CD4-positive, CD25-positive, alpha-beta regulatory T cell (primary cell): ENCODE measurements around the gene ADCY2. TPM values are rescaled to one million over a fixed set of nuclear protein-coding genes. Genes with fewer than 3 reads are reported as not detected.

Source experiments
- ATAC-seq, 2 donors: fragments of 150-1000 bp; cut with Tn5 transposase; one replicate each; pipeline ENCODE4 v1.10.0; 2021; ENCODE audit warnings: low read depth in 2 of 2, moderate number of reproducible peaks in 2 of 2, moderate library complexity in 1 of 2
- DNase-seq, 3 donors: peaks; one replicate each; pipeline versions ENCODE4 v3.0.0 to v3.0.0-alpha.2; 2012 to 2022; ENCODE audit warnings: mixed read lengths in 1 of 3
- H3K27ac ChIP-seq: one replicate; pipeline ENCODE4 v1.7.0; 2013; ENCODE audit warnings: mild to moderate bottlenecking, low read length; ENCODE audit not compliant: insufficient read depth, poor library complexity, severe bottlenecking
- H3K27me3 ChIP-seq: one replicate; pipeline ENCODE4 v1.7.0; 2013; ENCODE audit warnings: low read length; ENCODE audit not compliant: control insufficient read depth, insufficient read depth
- H3K36me3 ChIP-seq: one replicate; pipeline ENCODE4 v1.7.0; 2013; ENCODE audit warnings: mild to moderate bottlenecking, low read length, moderate library complexity; ENCODE audit not compliant: control insufficient read depth, insufficient read depth
- H3K4me1 ChIP-seq: 2 replicates; pipeline ENCODE4 v1.7.0; 2013; ENCODE audit warnings: mild to moderate bottlenecking, low read length; ENCODE audit not compliant: insufficient read depth, control insufficient read depth, poor library complexity, severe bottlenecking
- H3K4me3 ChIP-seq: one replicate; pipeline ENCODE4 v1.7.0; 2013; ENCODE audit warnings: low read depth, mild to moderate bottlenecking, low read length, moderate library complexity
- H3K9me3 ChIP-seq, 2 experiments: 1 replicate in 1 of 2; 2 replicates in 1 of 2; pipeline ENCODE4 v1.7.0; 2013; ENCODE audit warnings: low read length in 2 of 2, mild to moderate bottlenecking in 1 of 2, moderate library complexity in 1 of 2; ENCODE audit not compliant: control insufficient read depth in 2 of 2
- H3K27ac Mint-ChIP-seq, 3 donors: one replicate each; pipeline ENCODE4 v1.8.0; 2020 to 2022; ENCODE audit warnings: mild to moderate bottlenecking in 3 of 3, mixed read lengths in 3 of 3, moderate library complexity in 2 of 3
- H3K27me3 Mint-ChIP-seq: one replicate; pipeline ENCODE4 v1.8.0; 2022; ENCODE audit warnings: mild to moderate bottlenecking, mixed read lengths
- H3K36me3 Mint-ChIP-seq: one replicate; pipeline ENCODE4 v1.8.0; 2020; ENCODE audit warnings: mixed read lengths
- H3K4me1 Mint-ChIP-seq, 4 donors: one replicate each; pipeline ENCODE4 v1.8.0; 2020 to 2022; ENCODE audit warnings: mixed read lengths in 4 of 4, mild to moderate bottlenecking in 1 of 4
- H3K4me3 Mint-ChIP-seq, 4 donors: one replicate each; pipeline ENCODE4 v1.8.0; 2020 to 2022; ENCODE audit warnings: mild to moderate bottlenecking in 4 of 4, mixed read lengths in 4 of 4, moderate library complexity in 3 of 4
- H3K9me3 Mint-ChIP-seq, 7 donors: one replicate each; pipeline ENCODE4 v1.8.0; 2020 to 2022; ENCODE audit warnings: mixed read lengths in 7 of 7, mild to moderate bottlenecking in 3 of 7, moderate library complexity in 2 of 7
- polyA plus RNA-seq, 4 donors: library from polyadenylated mRNA; unstranded; fragments of 300-500 nt; fragmentation: Illumina TruSeq; gene quantifications; one replicate each; pipeline ENCODE4 v1.2.3, GENCODE V29; 2021
- total RNA-seq: library from RNA; stranded (reverse); gene quantifications from one replicate; pipeline ENCODE4 v1.2.3, GENCODE V29; 2022

The ADCY2 gene
- total and polyA plus RNA-seq, 5 donors from 2014 or later: not detected

DNA sequence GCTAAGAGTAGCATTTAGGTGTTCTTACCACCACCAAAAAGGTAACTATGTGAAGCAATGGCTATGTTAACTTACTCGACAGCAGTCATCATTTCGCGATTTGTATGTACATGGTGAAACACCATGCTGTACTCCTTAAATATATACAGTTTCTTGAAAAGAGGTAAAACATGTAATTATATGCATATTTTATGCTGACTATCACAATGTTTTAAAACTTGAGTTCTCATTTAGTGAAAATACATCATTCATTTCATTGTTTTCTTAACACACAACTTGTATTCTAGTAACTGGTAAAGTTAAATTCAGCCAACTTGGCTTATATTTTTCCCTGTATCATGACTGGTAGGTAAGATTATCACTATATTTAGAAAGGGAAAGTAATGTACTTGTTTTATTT, 189.9 kb downstream of the ADCY2 start:
- peaks cover 0 to 5% (median 0%) of the 10 kb centered on the region in 7 donors for H3K9me3 Mint-ChIP-seq
- no peaks in the 10 kb centered on the region for H3K36me3 Mint-ChIP-seq
- H3K4me1 ChIP-seq: no peaks in the 10 kb centered on the region
- no peak for DNase-seq
- no peak overlapping the region for H3K27ac Mint-ChIP-seq
- no peaks in the 10 kb centered on the region for H3K27me3 ChIP-seq
- H3K27me3 Mint-ChIP-seq: no peaks in the 10 kb centered on the region
- H3K36me3 ChIP-seq: no peaks in the 10 kb centered on the region
- H3K4me3 ChIP-seq: no peak overlapping the region
- H3K27ac ChIP-seq: no peak overlapping the region
- no peak for ATAC-seq
- H3K4me1 Mint-ChIP-seq: no peaks in the 10 kb centered on the region
- H3K4me3 Mint-ChIP-seq: no peak overlapping the region
- H3K9me3 ChIP-seq: no peaks in the 10 kb centered on the region

DNA sequence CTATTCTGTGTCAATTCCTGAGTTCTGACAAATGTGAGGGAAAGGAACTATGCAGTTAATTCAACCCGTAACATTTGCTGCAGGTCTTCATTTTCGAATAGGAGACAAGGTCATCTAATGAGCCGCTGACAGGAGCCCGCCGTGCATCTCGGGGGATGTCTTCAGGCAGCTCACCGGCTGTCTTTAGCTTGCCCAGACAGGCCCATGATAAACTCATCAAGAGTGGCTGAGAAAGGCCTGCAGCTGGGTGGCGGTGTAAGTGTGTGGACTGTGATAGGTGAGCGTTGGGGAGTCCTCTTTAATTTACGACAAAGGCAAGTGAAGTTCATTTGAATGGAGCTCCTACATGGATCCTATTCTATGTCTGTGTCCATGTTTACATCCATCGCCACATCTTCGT, 190.5 kb downstream of the ADCY2 start:
- DNase-seq (no peak), ATAC-seq (no peak)
- Mint-ChIP-seq H3K4me1 (no peaks in the 10 kb centered on the region), H3K36me3 (no peaks in the 10 kb centered on the region), H3K4me3 (no peak overlapping the region), H3K27me3 (no peaks in the 10 kb centered on the region), H3K9me3 (peaks cover 0 to 5% (median 0%) of the 10 kb centered on the region in 7 donors), H3K27ac (no peak overlapping the region)
- Histone ChIP-seq H3K9me3 (no peaks in the 10 kb centered on the region), H3K27me3 (no peaks in the 10 kb centered on the region), H3K4me1 (no peaks in the 10 kb centered on the region), H3K4me3 (no peak overlapping the region), H3K27ac (no peak overlapping the region), H3K36me3 (no peaks in the 10 kb centered on the region)

DNA sequence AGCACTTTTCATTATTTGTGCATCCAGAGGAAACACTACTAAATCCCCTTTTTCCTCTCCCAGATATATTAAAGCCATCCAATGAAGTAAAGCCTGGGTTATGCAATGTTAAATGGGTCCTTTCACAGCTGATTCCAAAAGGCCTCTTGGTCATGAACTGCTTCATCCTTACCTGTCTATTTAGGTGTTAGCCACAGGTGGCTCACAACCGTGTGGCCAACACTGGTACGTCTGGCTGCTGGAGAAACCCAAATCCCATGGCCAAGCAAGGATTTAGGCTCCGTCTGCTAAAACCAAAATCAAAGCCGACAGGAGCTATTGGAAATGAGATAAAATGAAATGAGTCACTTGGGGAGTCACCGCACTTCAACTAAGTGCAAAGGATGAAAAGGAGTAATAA, 193.9 kb downstream of the ADCY2 start:
- peaks cover 0 to 5% (median 0%) of the 10 kb centered on the region in 7 donors for H3K9me3 Mint-ChIP-seq

DNA sequence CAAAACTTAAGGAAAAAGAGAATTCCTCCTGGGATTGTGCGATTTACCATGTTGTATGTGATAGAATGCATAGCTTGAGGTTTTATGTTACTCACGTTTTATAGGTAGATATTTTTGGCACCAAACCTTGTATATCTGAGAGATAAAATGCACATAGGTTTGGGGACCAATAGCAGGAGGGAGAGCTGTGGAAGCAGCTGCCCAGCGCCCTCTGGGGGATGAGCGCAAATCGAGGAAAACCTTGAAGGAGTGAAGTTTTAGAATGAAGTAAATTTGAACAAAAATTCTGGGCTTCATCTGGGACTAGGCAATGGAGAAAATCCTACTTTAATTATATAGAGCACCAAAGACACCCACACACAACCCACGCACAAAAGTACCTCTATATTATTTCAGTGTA, 197.0 kb downstream of the ADCY2 start:
- H3K36me3 ChIP-seq: no peaks in the 10 kb centered on the region
- no peaks in the 10 kb centered on the region for H3K27me3 ChIP-seq
- H3K4me1 ChIP-seq: no peaks in the 10 kb centered on the region
- no peak for ATAC-seq
- H3K27ac ChIP-seq: no peak overlapping the region
- no peaks in the 10 kb centered on the region for H3K9me3 ChIP-seq
- no peak overlapping the region for H3K4me3 ChIP-seq
- Mint-ChIP-seq H3K27me3 (no peaks in the 10 kb centered on the region), H3K27ac (no peak overlapping the region), H3K4me3 (no peak overlapping the region), H3K36me3 (no peaks in the 10 kb centered on the region), H3K4me1 (no peaks in the 10 kb centered on the region), H3K9me3 (peaks cover 0 to 6% (median 0%) of the 10 kb centered on the region in 7 donors)
- no peak for DNase-seq

More for the DNA sequence above, 193.9 kb downstream of the ADCY2 start:
- H3K36me3 Mint-ChIP-seq: no peaks in the 10 kb centered on the region
- no peak overlapping the region for H3K27ac Mint-ChIP-seq
- H3K9me3 ChIP-seq: no peaks in the 10 kb centered on the region
- DNase-seq: no peak
- ATAC-seq: no peak
- H3K36me3 ChIP-seq: no peaks in the 10 kb centered on the region
- no peaks in the 10 kb centered on the region for H3K27me3 ChIP-seq
- H3K4me1 ChIP-seq: no peaks in the 10 kb centered on the region
- H3K27me3 Mint-ChIP-seq: no peaks in the 10 kb centered on the region
- H3K4me1 Mint-ChIP-seq: no peaks in the 10 kb centered on the region
- no peak overlapping the region for H3K27ac ChIP-seq
- no peak overlapping the region for H3K4me3 Mint-ChIP-seq
- no peak overlapping the region for H3K4me3 ChIP-seq

DNA sequence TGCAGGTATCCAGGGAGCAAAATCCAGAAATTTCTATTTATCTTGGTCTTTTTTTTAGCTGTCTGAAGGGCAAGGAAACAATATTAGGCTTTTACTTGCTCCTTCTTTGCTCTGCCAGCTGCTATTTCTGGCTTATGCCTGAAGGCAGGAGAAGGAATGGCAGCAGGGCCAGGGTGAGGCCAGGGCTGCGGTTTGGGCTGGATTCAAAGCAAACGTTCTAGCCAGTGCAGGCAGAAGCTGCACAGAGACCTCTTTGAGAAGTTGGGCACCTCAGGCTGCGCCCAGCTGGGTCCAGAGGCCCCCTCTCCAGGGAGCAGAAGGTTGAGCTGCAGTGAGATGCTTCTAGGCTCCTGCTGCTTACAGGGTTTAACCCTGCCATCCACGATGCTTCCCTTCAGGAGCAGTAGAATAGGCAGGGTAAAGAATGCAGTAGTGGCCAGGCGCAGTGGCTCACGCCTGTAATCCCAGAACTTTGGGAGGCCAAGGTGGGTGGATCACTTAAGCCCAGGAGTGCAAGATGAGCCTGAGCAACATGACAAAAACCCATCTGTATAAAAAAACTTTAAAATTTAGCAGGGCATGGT, 201.2 kb downstream of the ADCY2 start:
- no peaks in the 10 kb centered on the region for H3K9me3 ChIP-seq
- no peaks in the 10 kb centered on the region for H3K4me1 ChIP-seq
- Mint-ChIP-seq H3K9me3 (peaks cover 0 to 10% (median 5%) of the 10 kb centered on the region in 7 donors), H3K36me3 (no peaks in the 10 kb centered on the region), H3K4me1 (no peaks in the 10 kb centered on the region), H3K27ac (no peak overlapping the region), H3K27me3 (no peaks in the 10 kb centered on the region), H3K4me3 (no peak overlapping the region)
- no peaks in the 10 kb centered on the region for H3K36me3 ChIP-seq
- H3K27me3 ChIP-seq: no peaks in the 10 kb centered on the region
- ATAC-seq (no peak), DNase-seq (no peak)
- H3K4me3 ChIP-seq: no peak overlapping the region
- H3K27ac ChIP-seq: no peak overlapping the region

DNA sequence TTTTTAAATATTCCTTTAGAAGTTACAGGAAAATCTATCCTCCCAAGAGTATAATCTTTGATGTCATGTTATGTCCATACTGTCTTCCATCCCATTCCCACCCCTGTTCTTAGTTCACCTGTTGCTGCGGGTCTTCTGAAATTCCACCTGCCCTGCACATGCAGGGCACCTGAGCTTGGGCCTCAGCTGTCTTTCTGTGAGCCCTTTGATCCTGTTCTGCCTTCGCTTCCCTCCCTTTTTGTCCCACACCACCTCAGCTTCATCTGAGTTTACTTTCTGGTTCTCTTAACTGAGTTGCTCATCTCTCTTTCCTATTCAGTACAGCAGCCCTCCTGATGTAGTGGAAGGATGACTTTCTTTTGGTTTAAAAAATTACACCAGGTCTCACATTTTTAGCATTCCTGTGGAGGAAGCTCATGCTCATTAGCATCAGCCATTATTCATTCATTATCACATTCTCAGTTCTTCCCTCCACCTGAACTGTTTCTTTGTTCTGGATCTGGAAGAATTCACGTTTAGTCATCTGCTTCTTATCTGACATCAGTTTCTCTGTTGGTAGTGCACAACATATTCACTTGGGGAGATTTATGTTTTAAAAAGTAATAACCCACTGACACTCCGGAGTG, 211.0 kb downstream of the ADCY2 start:
- Histone ChIP-seq H3K36me3 (no peaks in the 10 kb centered on the region), H3K9me3 (no peaks in the 10 kb centered on the region), H3K4me1 (no peaks in the 10 kb centered on the region), H3K27me3 (no peaks in the 10 kb centered on the region), H3K27ac (no peak overlapping the region), H3K4me3 (no peak overlapping the region)
- H3K36me3 Mint-ChIP-seq: no peaks in the 10 kb centered on the region
- H3K4me3 Mint-ChIP-seq: no peak overlapping the region
- DNase-seq (no peak), ATAC-seq (no peak)
- no peak overlapping the region for H3K27ac Mint-ChIP-seq
- no peaks in the 10 kb centered on the region for H3K4me1 Mint-ChIP-seq
- peaks cover 0 to 9% (median 5%) of the 10 kb centered on the region in 7 donors for H3K9me3 Mint-ChIP-seq
- H3K27me3 Mint-ChIP-seq: no peaks in the 10 kb centered on the region

DNA sequence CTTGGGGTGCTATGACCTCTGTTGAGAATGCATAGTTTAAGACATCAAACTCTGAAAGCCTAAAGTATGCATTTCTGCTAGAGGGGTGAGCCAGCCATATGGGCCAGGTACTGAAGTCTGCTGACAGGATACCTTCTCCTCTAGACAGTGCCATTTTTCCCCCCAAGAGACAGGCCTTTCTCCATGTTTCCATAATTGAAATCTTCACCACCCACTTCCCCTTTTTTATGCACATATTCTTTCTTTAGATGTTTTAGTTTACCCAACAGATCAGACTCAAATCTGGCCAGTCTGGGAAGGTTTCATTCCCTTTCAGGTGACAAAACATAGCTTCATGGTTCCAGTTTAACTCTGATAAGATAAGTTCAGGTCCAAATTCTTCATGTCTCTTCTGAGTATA, 212.8 kb downstream of the ADCY2 start:
- no peak for ATAC-seq
- no peak overlapping the region for H3K4me3 Mint-ChIP-seq
- no peaks in the 10 kb centered on the region for H3K4me1 ChIP-seq
- no peaks in the 10 kb centered on the region for H3K27me3 Mint-ChIP-seq
- H3K27ac Mint-ChIP-seq: no peak overlapping the region
- no peak overlapping the region for H3K27ac ChIP-seq
- no peak for DNase-seq
- H3K4me1 Mint-ChIP-seq: no peaks in the 10 kb centered on the region
- H3K36me3 ChIP-seq: no peaks in the 10 kb centered on the region
- H3K4me3 ChIP-seq: no peak overlapping the region
- peaks cover 0 to 5% (median 3%) of the 10 kb centered on the region in 7 donors for H3K9me3 Mint-ChIP-seq
- H3K9me3 ChIP-seq: no peaks in the 10 kb centered on the region
- H3K36me3 Mint-ChIP-seq: no peaks in the 10 kb centered on the region
- H3K27me3 ChIP-seq: no peaks in the 10 kb centered on the region

DNA sequence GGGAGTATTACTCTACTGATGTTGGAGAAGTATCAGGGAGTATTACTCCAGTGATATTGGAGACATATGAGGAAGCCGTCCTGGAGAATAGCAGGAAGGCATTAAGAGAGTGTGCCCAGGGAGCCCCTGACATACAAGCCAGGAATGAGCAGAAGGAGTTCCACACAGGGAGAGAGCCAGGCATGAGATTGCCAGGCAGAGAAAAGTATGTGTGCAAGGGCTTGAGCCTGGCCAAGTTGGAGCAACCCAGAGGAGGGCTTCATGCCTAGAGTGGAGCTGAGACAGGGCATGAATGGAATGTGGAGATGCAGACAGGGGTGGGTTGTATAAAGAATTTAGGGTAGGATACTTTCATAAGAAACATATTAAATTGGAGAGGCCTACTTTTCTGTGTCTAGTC, 213.8 kb downstream of the ADCY2 start:
- no peak for DNase-seq
- Mint-ChIP-seq H3K4me1 (no peaks in the 10 kb centered on the region), H3K9me3 (peaks cover 1 to 5% (median 3%) of the 10 kb centered on the region in 7 donors), H3K27me3 (no peaks in the 10 kb centered on the region), H3K27ac (no peak overlapping the region), H3K4me3 (no peak overlapping the region), H3K36me3 (no peaks in the 10 kb centered on the region)
- H3K9me3 ChIP-seq: no peaks in the 10 kb centered on the region
- H3K4me1 ChIP-seq: no peaks in the 10 kb centered on the region
- H3K36me3 ChIP-seq: no peaks in the 10 kb centered on the region
- H3K4me3 ChIP-seq: no peak overlapping the region
- no peaks in the 10 kb centered on the region for H3K27me3 ChIP-seq
- H3K27ac ChIP-seq: no peak overlapping the region
- ATAC-seq: no peak
